A549 (cell line): ENCODE results near the gene ABHD11.

Source experiments
- CHD2 ChIP-seq: fragments of 150-350 bp; IDR thresholded peaks from 2 replicates; pipeline ENCODE4 v1.6.1; 2014; ENCODE audit warnings: low read length; ENCODE audit not compliant: partially characterized antibody
- CHD4 ChIP-seq: fragments of 200-600 bp; sonication (generic); IDR thresholded peaks from 2 replicates; pipeline ENCODE4 v1.6.1; 2016; ENCODE audit warnings: antibody characterized with exemption, mild to moderate bottlenecking, borderline replicate concordance
- EHMT2 ChIP-seq: fragments of 200-600 bp; sonication (generic); IDR thresholded peaks from 2 replicates; pipeline ENCODE4 v1.6.1; 2016; ENCODE audit warnings: antibody characterized with exemption, low read depth, mild to moderate bottlenecking, moderate library complexity
- KDM5A ChIP-seq: fragments of 200-600 bp; sonication (generic); IDR thresholded peaks from 2 replicates; pipeline ENCODE4 v1.6.1; 2016; ENCODE audit warnings: antibody characterized with exemption, mild to moderate bottlenecking
- MAFK ChIP-seq: fragments of 450-650 bp; IDR thresholded peaks from 2 replicates; pipeline ENCODE4 v1.6.1; 2014; ENCODE audit not compliant: partially characterized antibody
- PHF8 ChIP-seq: fragments of 200-600 bp; sonication (generic); IDR thresholded peaks from 2 replicates; pipeline ENCODE4 v1.6.1; 2016; ENCODE audit warnings: low read depth, mild to moderate bottlenecking, antibody characterized with exemption, moderate library complexity, borderline replicate concordance
- POLR2A ChIP-seq: IDR thresholded peaks from 2 replicates; pipeline ENCODE4 v1.6.1; 2012; ENCODE audit warnings: mild to moderate bottlenecking, low read length
- RNF2 ChIP-seq: fragments of 200-600 bp; sonication (generic); IDR thresholded peaks from 2 replicates; pipeline ENCODE4 v1.6.1; 2016; ENCODE audit warnings: low read depth, mild to moderate bottlenecking, antibody characterized with exemption, moderate library complexity, borderline replicate concordance
- TF ChIP-seq, protein P1 (sequence below): fragments of >200 bp; sonication (Bioruptor Twin); formaldehyde crosslinking; IDR thresholded peaks from 3 replicates; pipeline ENCODE4 v1.5.1; 2016
- TF ChIP-seq, protein P2 (sequence below): fragments of 200-600 bp; sonication (generic); IDR thresholded peaks from 2 replicates; pipeline ENCODE4 v1.6.1; 2016; ENCODE audit warnings: antibody characterized with exemption, mild to moderate bottlenecking, moderate library complexity

DNA sequence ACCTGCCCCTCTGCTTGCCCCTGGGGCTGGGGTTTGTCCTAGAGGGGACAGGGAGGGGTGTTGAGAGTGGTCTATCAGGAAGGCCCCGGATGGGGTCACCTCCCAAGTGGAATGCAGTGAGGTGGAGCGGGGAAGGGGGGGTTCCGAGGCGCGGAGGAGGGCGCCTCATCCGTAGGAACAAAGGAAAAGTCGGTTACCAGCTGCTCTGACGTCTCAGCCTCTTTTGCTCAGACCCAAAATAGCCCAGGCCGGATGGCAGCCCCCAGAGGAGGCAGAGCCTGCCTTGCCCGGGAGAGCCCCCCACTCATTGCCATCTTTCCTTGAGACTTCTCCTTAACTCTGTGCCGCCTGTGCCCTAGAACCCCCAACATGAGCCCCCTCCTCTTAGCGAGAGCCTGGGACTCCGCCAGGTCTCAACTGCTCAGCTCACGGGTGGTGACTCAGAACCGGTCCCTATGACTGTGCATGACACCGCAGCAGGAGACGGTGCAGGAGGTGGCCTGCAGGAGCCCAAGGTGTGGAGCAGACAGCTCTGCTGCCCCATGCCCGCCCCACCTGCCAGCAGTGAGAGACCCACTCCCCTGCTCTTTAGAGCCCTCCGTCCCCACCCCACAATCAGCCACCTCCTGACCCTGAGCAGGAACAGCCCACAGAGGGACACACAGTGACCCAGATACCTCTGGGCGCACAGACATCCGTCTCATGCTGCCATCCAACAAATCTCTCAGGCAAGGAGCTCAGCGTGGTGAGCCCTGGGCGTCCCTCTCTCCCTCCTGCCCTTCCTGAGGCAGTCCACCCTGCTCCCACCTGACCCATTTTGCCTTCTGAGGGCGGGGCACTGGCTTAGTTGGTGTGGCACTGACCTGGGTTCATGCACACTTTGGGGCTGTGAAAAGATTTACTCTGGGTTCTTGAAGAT is 32.2 kb downstream of the ABHD11 start:
- TF ChIP-seq MAFK (peak; percentile 73), CHD2 (no peak), EHMT2 (no peak), KDM5A (no peak), PHF8 (no peak), RNF2 (no peak), POLR2A (no peak), CHD4 (no peak)
- TF ChIP-seq, protein P1, sequence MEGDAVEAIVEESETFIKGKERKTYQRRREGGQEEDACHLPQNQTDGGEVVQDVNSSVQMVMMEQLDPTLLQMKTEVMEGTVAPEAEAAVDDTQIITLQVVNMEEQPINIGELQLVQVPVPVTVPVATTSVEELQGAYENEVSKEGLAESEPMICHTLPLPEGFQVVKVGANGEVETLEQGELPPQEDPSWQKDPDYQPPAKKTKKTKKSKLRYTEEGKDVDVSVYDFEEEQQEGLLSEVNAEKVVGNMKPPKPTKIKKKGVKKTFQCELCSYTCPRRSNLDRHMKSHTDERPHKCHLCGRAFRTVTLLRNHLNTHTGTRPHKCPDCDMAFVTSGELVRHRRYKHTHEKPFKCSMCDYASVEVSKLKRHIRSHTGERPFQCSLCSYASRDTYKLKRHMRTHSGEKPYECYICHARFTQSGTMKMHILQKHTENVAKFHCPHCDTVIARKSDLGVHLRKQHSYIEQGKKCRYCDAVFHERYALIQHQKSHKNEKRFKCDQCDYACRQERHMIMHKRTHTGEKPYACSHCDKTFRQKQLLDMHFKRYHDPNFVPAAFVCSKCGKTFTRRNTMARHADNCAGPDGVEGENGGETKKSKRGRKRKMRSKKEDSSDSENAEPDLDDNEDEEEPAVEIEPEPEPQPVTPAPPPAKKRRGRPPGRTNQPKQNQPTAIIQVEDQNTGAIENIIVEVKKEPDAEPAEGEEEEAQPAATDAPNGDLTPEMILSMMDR, result no peak
- TF ChIP-seq, protein P2, sequence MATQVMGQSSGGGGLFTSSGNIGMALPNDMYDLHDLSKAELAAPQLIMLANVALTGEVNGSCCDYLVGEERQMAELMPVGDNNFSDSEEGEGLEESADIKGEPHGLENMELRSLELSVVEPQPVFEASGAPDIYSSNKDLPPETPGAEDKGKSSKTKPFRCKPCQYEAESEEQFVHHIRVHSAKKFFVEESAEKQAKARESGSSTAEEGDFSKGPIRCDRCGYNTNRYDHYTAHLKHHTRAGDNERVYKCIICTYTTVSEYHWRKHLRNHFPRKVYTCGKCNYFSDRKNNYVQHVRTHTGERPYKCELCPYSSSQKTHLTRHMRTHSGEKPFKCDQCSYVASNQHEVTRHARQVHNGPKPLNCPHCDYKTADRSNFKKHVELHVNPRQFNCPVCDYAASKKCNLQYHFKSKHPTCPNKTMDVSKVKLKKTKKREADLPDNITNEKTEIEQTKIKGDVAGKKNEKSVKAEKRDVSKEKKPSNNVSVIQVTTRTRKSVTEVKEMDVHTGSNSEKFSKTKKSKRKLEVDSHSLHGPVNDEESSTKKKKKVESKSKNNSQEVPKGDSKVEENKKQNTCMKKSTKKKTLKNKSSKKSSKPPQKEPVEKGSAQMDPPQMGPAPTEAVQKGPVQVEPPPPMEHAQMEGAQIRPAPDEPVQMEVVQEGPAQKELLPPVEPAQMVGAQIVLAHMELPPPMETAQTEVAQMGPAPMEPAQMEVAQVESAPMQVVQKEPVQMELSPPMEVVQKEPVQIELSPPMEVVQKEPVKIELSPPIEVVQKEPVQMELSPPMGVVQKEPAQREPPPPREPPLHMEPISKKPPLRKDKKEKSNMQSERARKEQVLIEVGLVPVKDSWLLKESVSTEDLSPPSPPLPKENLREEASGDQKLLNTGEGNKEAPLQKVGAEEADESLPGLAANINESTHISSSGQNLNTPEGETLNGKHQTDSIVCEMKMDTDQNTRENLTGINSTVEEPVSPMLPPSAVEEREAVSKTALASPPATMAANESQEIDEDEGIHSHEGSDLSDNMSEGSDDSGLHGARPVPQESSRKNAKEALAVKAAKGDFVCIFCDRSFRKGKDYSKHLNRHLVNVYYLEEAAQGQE, result no peak
